IgD-negative memory B cell (primary cell): ENCODE results near the gene BCR. TPM values are rescaled to one million over a fixed set of nuclear protein-coding genes. Genes with fewer than 3 reads are reported as not detected.

Experiments
- H3K27ac Mint-ChIP-seq, 3 donors: one replicate each; pipeline ENCODE4 v1.8.0; 2020 to 2022; ENCODE audit warnings: mild to moderate bottlenecking in 3 of 3, mixed read lengths in 3 of 3, moderate library complexity in 1 of 3
- H3K27me3 Mint-ChIP-seq: one replicate; pipeline ENCODE4 v1.8.0; 2021; ENCODE audit warnings: mixed read lengths
- H3K36me3 Mint-ChIP-seq: one replicate; pipeline ENCODE4 v1.8.0; 2020; ENCODE audit warnings: mild to moderate bottlenecking, mixed read lengths
- H3K4me1 Mint-ChIP-seq, 3 donors: one replicate each; pipeline ENCODE4 v1.8.0; 2020 to 2022; ENCODE audit warnings: mixed read lengths in 3 of 3, mild to moderate bottlenecking in 1 of 3
- H3K4me3 Mint-ChIP-seq, 4 donors: one replicate each; pipeline ENCODE4 v1.8.0; 2020 to 2022; ENCODE audit warnings: mild to moderate bottlenecking in 4 of 4, mixed read lengths in 4 of 4, moderate library complexity in 3 of 4
- H3K9me3 Mint-ChIP-seq, 3 donors: one replicate each; pipeline ENCODE4 v1.8.0; 2020 to 2021; ENCODE audit warnings: mixed read lengths in 3 of 3, mild to moderate bottlenecking in 1 of 3
- polyA plus RNA-seq: library from polyadenylated mRNA; unstranded; fragments of 300-500 nt; fragmentation: Illumina TruSeq; gene quantifications from one replicate; pipeline ENCODE4 v1.2.3, GENCODE V29; 2021

BCR gene
- polyA plus RNA-seq, 1 donor from 2014 or later: 5.9 TPM

GRCh38 chr22:23207729-23208393, 27.6 kb downstream of the BCR start:
- Mint-ChIP-seq H3K36me3 (peaks cover 2% of the 10 kb centered on the region), H3K4me1 (peaks cover 18 to 22% (median 20%) of the 10 kb centered on the region in 3 donors), H3K9me3 (peaks cover 0 to 2% (median 0%) of the 10 kb centered on the region in 3 donors), H3K27ac (peak overlapping the region in 2 of 3 donors; percentile 21 to 85), H3K4me3 (peak overlapping the region in 2 of 4 donors; percentile 72 to 89), H3K27me3 (peaks cover 7% of the 10 kb centered on the region)

- Mint-ChIP-seq H3K36me3 (peaks cover 5% of the 10 kb centered on the region), H3K4me3 (no peak overlapping the region), H3K4me1 (peaks cover 25 to 28% (median 25%) of the 10 kb centered on the region in 3 donors), H3K27me3 (peaks cover 7% of the 10 kb centered on the region), H3K9me3 (peaks cover 0 to 2% (median 0%) of the 10 kb centered on the region in 3 donors), H3K27ac (no peak overlapping the region)
These were observed 30.3 kb downstream of the BCR start for GRCh38 chr22:23210428-23211170.

GRCh38 chr22:23211622-23212021, 31.3 kb downstream of the BCR start:
- Mint-ChIP-seq H3K9me3 (peaks cover 0 to 2% (median 0%) of the 10 kb centered on the region in 3 donors), H3K27me3 (peaks cover 7% of the 10 kb centered on the region), H3K4me1 (peaks cover 25 to 35% (median 26%) of the 10 kb centered on the region in 3 donors), H3K27ac (no peak overlapping the region), H3K4me3 (no peak overlapping the region), H3K36me3 (peaks cover 4% of the 10 kb centered on the region)

GRCh38 chr22:23212061-23213021, 32.0 kb downstream of the BCR start:
- Mint-ChIP-seq H3K4me3 (no peak overlapping the region), H3K27ac (no peak overlapping the region), H3K9me3 (no peaks in the 10 kb centered on the region), H3K36me3 (peaks cover 4% of the 10 kb centered on the region), H3K27me3 (peaks cover 7% of the 10 kb centered on the region), H3K4me1 (peaks cover 24 to 38% (median 30%) of the 10 kb centered on the region in 3 donors)

GRCh38 chr22:23213022-23213555, 32.8 kb downstream of the BCR start:
- H3K27ac Mint-ChIP-seq: no peak overlapping the region
- peaks cover 4% of the 10 kb centered on the region for H3K36me3 Mint-ChIP-seq
- no peak overlapping the region for H3K4me3 Mint-ChIP-seq
- no peaks in the 10 kb centered on the region for H3K9me3 Mint-ChIP-seq
- H3K27me3 Mint-ChIP-seq: peaks cover 7% of the 10 kb centered on the region
- H3K4me1 Mint-ChIP-seq: peaks cover 17 to 33% (median 28%) of the 10 kb centered on the region in 3 donors

- peaks cover 6% of the 10 kb centered on the region for H3K27me3 Mint-ChIP-seq
- H3K4me1 Mint-ChIP-seq: peaks cover 18 to 37% (median 28%) of the 10 kb centered on the region in 3 donors
- H3K9me3 Mint-ChIP-seq: no peaks in the 10 kb centered on the region
- peaks cover 4% of the 10 kb centered on the region for H3K36me3 Mint-ChIP-seq
- peak overlapping the region in 1 of 3 donors; percentile 29 for H3K27ac Mint-ChIP-seq
- no peak overlapping the region for H3K4me3 Mint-ChIP-seq
These were observed 33.4 kb downstream of the BCR start for GRCh38 chr22:23213581-23214334.

- peaks cover 18 to 41% (median 31%) of the 10 kb centered on the region in 3 donors for H3K4me1 Mint-ChIP-seq
- no peak overlapping the region for H3K27ac Mint-ChIP-seq
- peaks cover 4% of the 10 kb centered on the region for H3K27me3 Mint-ChIP-seq
- H3K36me3 Mint-ChIP-seq: peaks cover 4% of the 10 kb centered on the region
- H3K4me3 Mint-ChIP-seq: no peak overlapping the region
- no peaks in the 10 kb centered on the region for H3K9me3 Mint-ChIP-seq
These were observed 34.1 kb downstream of the BCR start for GRCh38 chr22:23214398-23214797.

- Mint-ChIP-seq H3K4me3 (peak overlapping the region in 1 of 4 donors; percentile 27), H3K36me3 (peaks cover 4% of the 10 kb centered on the region), H3K27ac (peak overlapping the region in 2 of 3 donors; percentile 71 to 78), H3K9me3 (no peaks in the 10 kb centered on the region), H3K4me1 (peaks cover 27 to 52% (median 42%) of the 10 kb centered on the region in 3 donors), H3K27me3 (peaks cover 12% of the 10 kb centered on the region)
These were observed 35.3 kb downstream of the BCR start for GRCh38 chr22:23215294-23216241.

- Mint-ChIP-seq H3K4me3 (peak overlapping the region in 3 of 4 donors; percentile 25 to 66 (median 49)), H3K4me1 (peaks cover 27 to 57% (median 48%) of the 10 kb centered on the region in 3 donors), H3K27ac (peak overlapping the region in 1 of 3 donors; percentile 23), H3K27me3 (peaks cover 10% of the 10 kb centered on the region), H3K36me3 (peaks cover 4% of the 10 kb centered on the region), H3K9me3 (no peaks in the 10 kb centered on the region)
These were observed 36.3 kb downstream of the BCR start for GRCh38 chr22:23216461-23217170.

GRCh38 chr22:23217171-23218052, 37.1 kb downstream of the BCR start:
- H3K9me3 Mint-ChIP-seq: no peaks in the 10 kb centered on the region
- H3K36me3 Mint-ChIP-seq: peaks cover 4% of the 10 kb centered on the region
- H3K4me3 Mint-ChIP-seq: peak overlapping the region in 2 of 4 donors; percentile 49 to 66
- H3K27me3 Mint-ChIP-seq: peaks cover 10% of the 10 kb centered on the region
- H3K4me1 Mint-ChIP-seq: peaks cover 27 to 61% (median 50%) of the 10 kb centered on the region in 3 donors
- H3K27ac Mint-ChIP-seq: peak overlapping the region in 2 of 3 donors; percentile 23 to 80

GRCh38 chr22:23218053-23218866, 38.0 kb downstream of the BCR start:
- Mint-ChIP-seq H3K4me3 (peak overlapping the region; percentile 41 to 96 (median 82)), H3K9me3 (no peaks in the 10 kb centered on the region), H3K27me3 (peaks cover 10% of the 10 kb centered on the region), H3K36me3 (peaks cover 4% of the 10 kb centered on the region), H3K4me1 (peaks cover 32 to 60% (median 51%) of the 10 kb centered on the region in 3 donors), H3K27ac (peak overlapping the region in 1 of 3 donors; percentile 80)
